HG03066 (cell line): ENCODE results near the gene LCN10.
"Not testable (repeated sequence)": the region's sequence is repeated elsewhere in the genome, so short reads cannot be mapped to it uniquely, and the experiment has no call there.

Experiments used
- ATAC-seq: cut with Tn5 transposase; IDR thresholded peaks from one replicate; pipeline ENCODE4 v1.9.1; 2021; ENCODE audit warnings: low read depth; ENCODE audit not compliant: unreplicated experiment

The LCN10 gene

DNA sequence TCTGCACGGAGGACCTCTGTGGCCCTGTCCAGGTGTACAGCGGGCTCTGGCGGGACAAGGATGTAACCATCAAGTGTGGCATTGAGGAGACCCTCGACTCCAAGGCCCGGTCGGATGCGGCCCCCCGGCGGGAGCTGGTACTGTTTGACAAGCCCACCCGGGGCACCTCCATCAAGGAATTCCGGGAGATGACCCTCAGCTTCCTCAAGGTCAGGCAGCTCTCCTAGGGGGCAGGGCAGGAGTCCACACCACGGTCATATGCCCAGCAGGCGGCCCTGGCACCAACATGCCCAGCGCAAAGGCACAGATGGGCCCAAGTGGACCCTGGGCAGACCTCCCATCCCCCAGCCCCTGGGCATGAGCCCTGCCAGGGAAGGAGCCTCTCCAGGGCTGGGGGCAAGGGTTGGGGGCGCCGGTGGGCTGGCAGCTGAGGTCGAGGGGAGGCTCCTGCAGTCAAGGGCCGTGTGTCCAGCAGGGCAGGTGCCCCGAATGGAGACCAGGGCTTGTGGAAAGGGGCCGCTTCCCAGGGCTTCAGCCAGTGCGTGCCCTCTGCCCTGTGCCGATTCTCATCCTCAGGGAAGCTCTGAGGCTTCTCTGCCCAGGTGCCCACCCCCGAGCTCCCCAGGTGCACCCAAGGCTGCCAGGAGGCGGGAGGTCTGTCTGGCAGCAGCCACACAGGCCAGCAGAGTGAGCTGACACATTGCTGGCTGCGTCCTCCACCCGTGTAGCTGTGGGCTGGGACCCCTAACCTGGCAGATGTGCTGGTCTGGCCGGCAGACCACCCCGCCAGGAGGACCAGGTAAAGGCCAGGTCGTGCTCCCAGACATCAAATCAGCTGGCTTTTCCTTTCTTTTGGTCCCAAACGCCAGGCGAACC lies 20.4 kb downstream of the LCN10 start:
- ATAC-seq: no peak

DNA sequence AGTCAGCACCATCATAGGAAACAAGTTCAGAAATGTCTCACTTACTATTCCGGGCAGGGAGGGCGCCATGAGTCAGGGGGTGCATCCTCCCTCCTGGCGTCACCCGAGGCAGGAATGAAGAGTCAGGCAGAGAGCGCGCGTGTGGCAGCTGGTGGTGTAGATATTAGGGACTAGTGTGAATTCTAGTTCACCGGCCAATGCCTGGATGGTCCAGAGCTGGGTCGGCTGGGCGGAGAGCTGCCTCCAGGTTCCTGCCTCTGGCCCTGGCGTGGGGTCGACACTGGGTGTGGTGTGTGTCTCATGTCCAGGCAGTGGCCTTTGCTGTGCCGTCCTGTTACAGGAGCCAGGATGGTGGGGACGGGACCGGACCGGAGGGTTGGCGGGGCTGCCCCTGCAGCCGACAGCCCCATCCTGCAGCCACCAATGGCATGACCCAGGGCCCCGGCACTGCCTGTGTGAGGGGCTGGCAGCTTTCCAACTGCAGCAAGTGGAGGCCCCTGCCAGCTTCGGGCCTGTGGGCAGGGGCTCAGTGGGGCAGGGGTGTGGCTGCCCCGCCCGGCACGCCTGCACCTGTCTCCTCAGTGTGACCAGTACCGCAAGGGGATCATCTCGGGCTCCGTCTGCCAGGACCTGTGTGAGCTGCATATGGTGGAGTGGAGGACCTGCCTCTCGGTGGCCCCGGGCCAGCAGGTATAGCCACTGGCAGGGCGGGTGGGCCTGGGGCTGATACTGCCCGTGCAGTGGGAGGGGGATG lies 21.2 kb downstream of the LCN10 start:
- ATAC-seq: no peak

DNA sequence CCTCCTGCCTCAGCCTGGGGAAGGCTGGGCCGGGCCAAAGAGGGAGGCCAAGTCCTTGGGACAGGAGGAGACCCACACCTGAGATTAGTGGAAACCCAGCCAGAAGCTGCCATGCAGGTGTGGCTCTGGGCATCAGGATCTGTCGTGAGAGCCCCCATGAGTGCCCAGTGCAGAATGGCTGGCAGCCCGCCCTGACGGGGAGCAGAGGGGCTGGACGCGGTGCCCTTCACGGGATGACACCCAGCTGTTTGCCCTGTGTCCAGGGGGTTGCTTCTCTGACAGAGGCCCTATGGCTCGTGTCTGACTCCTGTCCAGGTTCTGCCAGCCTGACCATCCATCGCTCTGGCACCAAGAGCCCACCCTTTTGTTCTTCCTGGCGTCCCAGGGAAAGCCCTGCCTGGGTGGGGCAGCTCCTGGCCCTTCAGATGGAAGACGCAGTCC lies 21.8 kb downstream of the LCN10 start:
- no peak for ATAC-seq

DNA sequence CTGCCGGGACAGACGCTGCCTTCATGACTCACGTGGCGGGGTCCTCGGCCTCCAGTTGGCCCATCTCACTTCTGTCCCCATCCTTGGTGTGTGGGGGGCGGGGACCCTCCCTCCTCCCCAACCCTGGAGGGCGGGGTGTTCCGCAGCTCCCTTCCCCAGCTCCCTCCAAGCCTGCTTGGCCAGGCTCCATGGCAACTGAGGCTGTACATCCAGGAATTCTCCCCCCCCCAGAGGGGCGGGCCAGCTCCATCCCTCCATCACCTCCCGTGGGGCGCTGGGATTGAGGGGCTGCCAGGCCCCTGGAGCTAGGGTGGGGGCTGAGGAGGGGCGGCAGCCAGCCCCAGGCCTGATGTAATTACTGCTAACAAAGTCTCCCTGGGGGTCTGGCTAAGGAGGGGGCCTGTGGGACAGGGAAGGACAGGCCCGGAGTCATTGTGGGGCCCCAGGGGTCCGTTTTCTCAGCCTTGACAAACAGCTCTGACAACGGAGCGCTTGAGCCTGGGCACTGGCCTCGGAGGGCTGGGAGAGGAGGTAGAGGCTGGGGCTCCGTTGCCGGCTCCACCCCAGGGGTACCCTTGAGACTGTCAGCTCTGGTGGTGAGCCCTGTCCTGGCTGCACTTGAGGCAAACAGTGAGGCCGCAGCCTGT lies 22.4 kb downstream of the LCN10 start:
- no peak for ATAC-seq

DNA sequence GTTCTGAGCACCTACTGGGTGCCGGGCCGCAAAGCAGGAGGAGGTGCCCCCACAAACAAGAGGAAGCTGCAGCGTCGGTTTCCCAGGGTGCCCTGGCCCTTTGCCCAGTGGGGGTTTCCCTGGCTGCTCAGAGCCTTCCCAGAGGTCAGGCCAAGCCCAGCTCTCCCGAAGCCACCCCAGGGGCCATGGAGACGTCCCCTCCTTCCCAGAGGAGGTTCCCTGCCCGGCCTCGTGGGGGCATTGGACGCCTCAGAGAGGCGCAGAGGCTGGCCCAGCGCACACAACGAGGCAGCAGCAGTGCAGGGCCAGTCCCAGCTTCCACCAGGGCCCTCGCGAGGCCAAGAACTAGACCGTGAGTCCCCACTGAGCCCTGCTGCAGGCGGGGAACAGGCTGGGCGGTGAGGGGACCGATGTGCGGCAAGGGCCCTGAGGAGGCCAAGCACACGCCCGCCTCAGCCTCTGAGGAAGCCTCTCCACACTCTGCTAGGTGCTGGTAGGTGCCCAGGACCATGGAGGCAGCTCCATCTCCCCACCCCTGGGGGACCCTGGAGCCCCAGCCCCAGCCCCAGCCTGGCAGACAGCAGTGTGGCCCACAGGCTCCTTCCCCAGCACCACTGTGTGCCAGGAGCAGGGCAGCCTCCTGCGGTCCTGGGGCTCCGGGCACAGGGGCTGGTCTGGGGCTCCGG lies 23.4 kb downstream of the LCN10 start:
- ATAC-seq: no peak

DNA sequence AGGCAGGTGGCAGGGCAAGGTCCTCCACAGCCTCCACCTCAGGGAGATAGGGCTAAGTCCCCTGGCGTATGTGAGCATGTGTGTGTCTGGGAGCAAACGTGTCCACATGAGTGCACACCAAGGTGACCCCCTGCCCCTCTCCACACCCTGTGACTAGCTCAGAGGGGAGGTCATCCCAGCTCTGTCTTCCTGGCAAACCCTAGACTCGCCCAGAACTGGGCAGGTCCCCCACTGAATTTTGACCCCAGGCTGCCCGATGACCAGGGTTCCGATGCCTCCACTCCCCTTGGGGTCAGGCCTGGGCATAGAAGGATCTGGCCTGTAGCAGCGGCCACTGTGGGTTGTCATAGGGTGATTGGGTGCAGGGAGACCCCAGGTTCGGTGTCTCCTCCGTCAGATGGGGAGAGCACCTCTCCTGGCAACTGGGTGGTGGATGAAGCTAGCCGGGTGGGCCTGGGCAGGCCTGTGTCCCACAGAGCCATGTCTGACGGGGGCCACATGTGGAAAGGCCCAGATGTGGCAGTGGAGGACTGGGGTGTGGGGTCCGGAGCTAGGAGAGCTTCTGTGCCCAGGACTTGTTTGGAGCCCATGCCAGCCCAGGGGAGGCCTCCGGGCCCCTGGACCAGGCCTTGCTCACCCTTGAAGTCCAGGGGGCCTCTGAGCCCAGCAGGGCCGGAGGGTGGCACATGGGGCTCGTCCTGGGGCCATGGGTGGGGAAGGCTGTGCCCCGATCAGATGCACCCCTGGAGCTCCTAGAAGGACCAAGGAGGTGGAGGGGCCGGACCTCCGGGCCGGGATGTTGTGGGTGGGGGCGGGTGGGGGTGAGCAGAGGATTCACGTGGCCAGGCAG lies 24.2 kb downstream of the LCN10 start:
- no peak for ATAC-seq

DNA sequence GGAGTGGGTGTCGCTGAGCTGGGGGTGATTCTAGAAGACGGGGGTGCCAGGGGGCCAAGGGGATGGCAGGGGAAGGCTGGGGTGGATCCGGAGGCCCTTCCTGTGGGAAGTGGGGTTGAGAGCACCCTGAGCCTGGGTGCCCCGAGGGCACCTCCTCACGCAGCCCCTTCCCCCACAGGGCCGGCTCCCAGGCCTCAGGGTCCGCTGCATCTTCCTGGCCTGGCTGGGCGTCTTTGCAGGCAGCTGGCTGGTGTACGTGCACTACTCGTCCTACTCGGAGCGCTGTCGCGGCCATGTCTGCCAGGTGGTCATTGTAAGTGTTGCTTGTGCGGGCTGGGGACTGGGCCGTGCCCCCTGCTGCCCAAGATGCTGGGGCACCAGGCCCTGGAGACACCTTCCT lies 25.3 kb downstream of the LCN10 start:
- no peak for ATAC-seq

DNA sequence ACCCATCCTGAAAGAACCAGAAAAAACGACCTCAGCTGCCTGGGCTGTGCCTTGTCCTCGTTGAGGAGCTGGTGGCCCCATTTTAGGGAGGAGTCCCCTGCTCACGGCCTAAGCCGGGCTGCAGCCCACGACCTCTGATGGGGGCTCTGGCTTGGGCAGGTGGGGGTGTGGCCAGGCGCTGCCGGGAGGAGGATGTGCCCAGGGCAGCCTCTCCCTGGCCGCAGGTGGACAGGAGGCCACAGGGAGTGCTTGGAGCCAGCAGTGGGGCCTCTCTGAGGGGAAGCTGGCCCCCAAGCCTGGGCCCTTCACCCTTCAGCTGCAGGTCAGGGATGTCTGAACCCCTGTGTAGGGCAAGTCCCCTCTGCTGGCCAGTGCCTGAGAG lies 27.9 kb downstream of the LCN10 start:
- ATAC-seq: no peak

DNA sequence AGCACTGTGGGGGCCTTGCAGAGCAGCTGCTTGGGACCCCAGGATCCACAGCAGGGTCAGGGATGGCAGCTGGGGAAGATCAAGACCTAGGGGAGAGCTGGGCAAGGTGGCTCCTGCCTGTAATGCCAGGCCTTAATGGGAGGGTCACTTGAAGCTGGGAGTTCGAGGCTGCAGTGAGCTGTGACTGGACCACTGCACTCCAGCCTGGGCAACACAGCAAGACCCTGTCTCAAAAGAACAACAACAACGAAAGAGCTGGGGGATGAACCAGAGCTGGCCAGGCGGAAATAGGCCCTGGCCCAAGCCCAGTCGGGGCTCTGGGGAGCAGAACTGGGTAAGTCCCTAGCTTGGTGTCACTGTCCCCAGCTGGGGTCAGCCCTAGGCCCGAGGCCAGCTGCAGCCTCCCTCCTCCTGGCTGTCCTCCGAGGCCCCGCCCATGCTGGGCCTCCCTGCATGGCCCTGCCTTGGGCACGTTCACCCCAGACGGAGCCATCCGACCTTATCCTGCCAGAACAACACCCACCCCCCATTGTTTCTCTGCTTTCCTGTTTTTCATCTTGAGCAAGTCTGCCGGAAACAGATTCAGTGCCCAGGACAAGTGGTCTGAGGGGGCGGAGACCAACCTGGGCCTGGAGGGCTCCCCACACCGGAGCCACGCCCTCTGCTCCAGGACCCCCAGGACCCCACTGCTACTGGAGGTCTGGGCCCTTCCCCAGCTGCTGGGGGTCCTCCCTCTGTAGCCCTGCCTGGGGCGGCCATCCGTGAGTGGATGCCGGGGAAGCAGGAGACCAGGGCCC lies 28.4 kb downstream of the LCN10 start:
- no peak for ATAC-seq

DNA sequence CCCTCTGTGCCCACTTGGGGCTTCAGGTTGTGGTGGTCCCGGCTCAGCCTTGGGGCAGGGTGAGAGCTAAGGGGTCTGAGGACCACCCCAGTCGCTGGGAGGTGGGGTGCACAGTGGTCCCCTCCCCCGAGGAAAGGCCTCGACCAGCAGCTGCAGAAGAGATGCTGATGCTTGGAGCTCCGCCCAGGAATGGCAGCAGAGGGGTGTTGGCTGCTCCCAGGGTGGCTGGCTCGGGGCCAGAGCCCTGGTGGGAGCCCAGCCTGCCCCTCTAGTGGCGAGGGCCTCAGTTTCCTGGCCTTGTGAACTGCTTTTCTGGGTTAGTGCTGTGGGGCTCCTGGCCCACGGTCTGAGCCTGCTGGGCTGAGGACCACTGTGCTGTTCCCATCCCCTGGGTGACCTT lies 29.2 kb downstream of the LCN10 start:
- ATAC-seq: no peak

DNA sequence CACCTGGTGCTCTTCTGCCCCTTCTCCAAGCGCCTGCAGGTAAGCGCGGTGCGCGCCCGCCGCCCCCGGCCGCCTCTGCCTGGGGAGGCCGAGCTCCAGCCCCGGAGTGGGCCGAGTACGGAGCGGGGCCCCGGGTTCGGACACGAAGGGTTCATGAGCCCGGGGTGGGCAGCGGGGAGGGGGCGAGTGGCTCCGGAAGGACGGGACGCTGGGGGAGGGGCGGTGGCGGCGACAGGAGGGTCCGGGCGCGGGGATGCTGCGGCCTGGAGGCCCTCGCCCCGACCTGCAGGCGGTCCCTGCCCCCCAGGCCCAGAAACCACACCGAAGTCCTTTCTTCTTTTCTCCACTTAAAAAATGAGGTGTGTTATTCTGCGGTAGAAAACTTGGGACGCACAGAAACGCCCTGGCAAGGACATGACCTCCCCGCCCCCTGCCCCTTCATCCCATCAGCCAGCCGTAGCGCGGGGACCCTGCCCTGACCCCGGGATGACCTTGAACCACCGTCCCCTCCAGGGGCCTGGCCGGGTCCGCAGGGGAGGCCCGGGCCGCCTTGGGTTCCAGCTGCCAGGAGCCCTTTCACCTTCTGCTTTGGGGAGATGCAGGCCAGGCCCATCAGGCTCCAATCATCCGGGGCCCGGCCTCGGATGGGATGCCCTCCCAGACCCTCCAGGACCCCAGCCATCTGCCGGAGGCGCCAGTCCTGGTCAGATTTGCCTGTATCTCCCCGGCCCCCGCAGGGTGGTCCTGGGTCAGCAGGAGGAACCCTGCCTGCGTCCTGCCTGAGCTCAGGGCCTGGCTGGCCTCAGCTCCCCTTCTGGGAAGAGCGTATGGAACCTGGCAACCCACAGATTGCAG lies 29.8 kb downstream of the LCN10 start:
- no peak for ATAC-seq

DNA sequence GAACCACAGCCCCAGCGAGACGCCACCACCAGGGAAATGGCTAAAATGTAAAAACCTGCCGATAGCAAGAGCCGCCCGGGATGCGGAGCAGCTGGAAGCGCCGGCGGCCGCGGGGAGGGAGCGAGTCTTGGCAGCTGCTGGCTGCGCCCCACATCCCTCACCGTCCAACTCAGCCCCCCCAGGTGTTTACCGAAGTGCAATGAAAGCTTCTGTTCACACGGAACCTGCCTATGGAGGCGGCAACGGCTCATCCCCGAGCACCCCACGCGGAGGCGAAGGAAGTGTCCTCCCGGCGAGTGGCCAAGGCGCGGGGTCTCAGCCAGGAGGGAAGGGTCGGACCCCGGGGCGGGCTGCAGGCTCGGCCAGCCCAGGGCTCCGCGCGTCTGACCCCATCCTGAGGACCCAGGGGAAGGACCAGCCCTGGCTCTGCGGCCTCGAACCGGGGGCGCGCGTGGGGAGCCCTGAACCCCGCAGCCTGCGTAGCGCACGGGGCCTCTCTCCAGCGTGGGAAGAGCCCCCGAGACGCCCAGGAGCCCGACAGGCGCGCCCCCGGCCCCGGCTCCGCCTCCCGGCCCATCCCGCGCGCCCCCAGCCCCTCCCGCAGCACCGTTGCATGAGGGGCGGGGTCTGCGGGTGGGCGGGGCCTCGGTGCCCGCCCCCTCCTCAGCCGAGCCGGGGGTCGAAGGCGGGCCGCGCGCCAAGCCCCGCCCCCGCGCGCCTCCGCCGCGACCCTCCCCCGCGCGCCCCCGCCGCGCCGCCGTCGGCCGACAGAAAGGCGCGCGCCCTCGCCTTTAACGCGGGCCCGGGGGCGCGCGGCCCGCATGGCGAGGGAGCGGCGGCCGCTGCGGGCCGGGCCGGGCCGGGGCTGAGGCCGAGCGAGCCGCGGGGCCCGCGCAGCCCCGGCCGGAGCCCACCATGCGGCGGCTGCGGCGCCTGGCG lies 30.7 kb downstream of the LCN10 start, which contains the start of gene DIPK1B:
DIPK1B (plus strand) TSS at position 822 of the 939 bp plus-strand sequence; CDS start at position 916, 94 bp downstream.
- ATAC-seq: no peak

DNA sequence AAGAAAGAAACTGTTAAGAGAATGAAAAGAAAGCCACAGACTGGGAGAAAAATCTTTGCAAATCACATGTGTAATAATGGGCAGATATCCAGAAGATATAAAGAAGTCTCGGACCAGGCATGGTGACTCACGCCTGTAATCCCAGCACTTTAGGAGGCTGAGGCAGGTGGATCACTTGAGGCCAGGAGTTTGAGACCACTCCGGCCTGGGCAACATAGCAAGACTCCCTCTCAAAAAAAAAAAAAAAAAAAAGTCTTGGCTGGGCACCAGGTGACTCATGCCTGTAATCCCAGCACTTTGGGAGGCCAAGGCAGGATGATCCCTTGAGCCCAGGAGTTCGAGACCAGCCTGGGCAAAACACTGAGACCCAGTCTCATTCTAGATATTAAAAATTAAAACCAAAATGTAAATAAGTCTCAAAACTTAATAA lies 31.5 kb downstream of the LCN10 start:
- not testable (repeated sequence) for ATAC-seq

DNA sequence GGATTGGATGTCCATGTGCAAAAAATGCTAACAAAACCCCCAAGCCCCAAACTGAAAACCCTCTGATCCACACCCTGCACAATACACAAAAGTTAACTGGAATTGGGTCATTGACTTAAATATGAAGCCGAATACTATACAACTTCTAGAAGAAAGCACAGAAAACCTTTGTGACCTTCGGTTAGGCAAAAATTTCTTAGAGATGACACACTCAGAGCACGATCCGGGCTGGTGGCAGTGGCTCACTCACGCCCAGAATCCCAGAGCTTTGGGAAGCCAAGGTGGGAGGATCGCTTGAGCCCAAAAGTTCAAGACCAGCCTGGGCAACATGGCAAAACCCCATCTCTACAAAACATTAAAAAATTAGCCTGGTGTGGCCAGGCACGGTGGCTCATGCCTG lies 32.2 kb downstream of the LCN10 start:
- no peak for ATAC-seq

DNA sequence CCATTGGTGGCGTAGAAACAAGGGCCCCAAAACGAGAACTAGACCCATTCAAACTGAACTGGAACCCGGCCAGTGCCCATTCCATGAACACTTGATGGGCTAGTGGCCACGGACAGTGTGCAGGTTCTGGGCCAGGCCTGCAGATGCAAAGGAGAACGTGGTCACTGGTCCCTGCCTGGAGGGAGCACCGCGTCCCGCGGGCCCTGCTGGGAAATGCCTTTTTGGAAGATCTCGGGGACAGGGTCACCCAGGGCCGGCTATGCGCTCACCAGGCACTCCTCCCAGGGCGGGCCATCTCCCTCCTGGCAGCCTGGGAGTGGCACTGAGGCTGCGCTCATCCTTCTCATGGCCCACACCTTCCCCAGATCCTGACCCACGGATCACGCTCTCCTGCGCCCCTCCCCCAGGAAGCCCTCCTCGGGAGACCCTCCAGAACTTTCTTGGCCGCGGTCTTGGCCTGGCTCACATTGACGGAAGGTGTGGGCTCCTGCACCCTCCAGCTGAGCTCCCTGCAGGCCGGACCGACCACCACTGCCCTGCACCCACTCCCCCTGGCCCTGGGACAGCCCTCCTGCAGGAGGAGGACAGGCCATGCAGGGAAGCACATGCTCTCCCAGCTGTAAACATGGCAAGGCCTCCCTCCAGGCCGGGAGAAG lies 33.2 kb downstream of the LCN10 start:
- ATAC-seq: no peak

DNA sequence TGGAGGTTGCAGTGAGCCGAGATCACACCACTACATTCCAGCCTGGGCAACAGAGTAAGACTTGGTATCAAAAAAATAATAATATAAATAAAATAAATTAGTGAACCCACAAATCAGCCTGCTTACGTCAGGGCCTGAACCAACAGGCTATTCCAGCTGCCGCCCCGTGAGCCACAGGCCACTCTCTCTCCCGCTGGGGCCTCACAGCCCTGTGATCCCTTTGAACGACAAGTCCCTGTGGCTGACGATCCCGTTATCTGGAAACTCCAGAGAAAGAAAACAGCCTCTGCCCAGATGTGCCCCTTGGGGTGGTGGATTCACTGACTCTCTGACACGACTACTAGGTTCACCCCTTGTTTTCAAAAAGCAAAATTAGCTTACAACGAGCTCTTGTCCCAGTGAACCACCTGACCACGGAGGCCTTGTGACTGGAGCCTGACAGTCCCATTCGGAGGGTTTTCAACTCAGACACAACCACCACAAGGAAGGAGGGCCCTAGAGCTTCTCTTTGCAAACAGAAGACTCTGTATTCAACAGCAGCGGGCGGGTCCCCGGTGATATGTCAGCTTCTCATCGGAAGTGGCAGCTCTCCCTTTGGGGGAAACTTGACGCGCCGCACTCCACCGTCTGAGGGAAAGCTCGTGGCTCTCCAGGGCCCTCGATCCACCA lies 34.8 kb downstream of the LCN10 start:
- no peak for ATAC-seq
